COR-L47 (cell line): ENCODE data around the gene CEP41.
"Not testable (repeated sequence)": the region's sequence is repeated elsewhere in the genome, so short reads cannot be mapped to it uniquely, and the experiment has no call there.

ENCODE experiments used
- DNase-seq: peaks from one replicate; lab custom pipeline; 2025; lab: John Stamatoyannopoulos, UW

CEP41 gene

GRCh38 chr7:130461272-130461671 is 20.5 kb upstream of the CEP41 start:
- DNase-seq: no peak

- DNase-seq: no peak
Measured at GRCh38 chr7:130458257-130458656, 17.4 kb upstream of the CEP41 start.

- no peak for DNase-seq
Measured at GRCh38 chr7:130454959-130455358, 14.1 kb upstream of the CEP41 start.

GRCh38 chr7:130452951-130453350 is 12.1 kb upstream of the CEP41 start:
- no peak for DNase-seq

- DNase-seq: not testable (repeated sequence)
Measured at GRCh38 chr7:130451344-130451743, 10.5 kb upstream of the CEP41 start.

GRCh38 chr7:130446259-130446658 is 5.4 kb upstream of the CEP41 start:
- no peak for DNase-seq

- no peak for DNase-seq
Measured at GRCh38 chr7:130444751-130445407, 4.1 kb upstream of the CEP41 start.

GRCh38 chr7:130444234-130444633 is 3.4 kb upstream of the CEP41 start:
- no peak for DNase-seq

GRCh38 chr7:130442601-130443000 is 1.8 kb upstream of the CEP41 start:
- no peak for DNase-seq

- DNase-seq: peak; percentile 100
Measured at GRCh38 chr7:130441408-130441869, 623 bp upstream of the CEP41 start.

GRCh38 chr7:130436253-130436652 is 4.6 kb downstream of the CEP41 start:
- DNase-seq: no peak

GRCh38 chr7:130435311-130435854 is 5.4 kb downstream of the CEP41 start:
- no peak for DNase-seq

GRCh38 chr7:130433301-130433700 is 7.5 kb downstream of the CEP41 start:
- no peak for DNase-seq

GRCh38 chr7:130432886-130433285 is 7.9 kb downstream of the CEP41 start:
- DNase-seq: no peak

- DNase-seq: peak; percentile 28
Measured at GRCh38 chr7:130430841-130431666, 9.8 kb downstream of the CEP41 start.

- DNase-seq: no peak
Measured at GRCh38 chr7:130430115-130430514, 10.7 kb downstream of the CEP41 start.

- DNase-seq: no peak
Measured at GRCh38 chr7:130429019-130429418, 11.8 kb downstream of the CEP41 start.

GRCh38 chr7:130426564-130426963 is 14.3 kb downstream of the CEP41 start:
- no peak for DNase-seq

GRCh38 chr7:130425796-130426195 is 15.0 kb downstream of the CEP41 start:
- DNase-seq: no peak

- no peak for DNase-seq
Measured at GRCh38 chr7:130423501-130424037, 17.2 kb downstream of the CEP41 start.

GRCh38 chr7:130421684-130422083 is 19.1 kb downstream of the CEP41 start:
- peak; percentile 58 for DNase-seq

GRCh38 chr7:130420943-130421578 is 19.8 kb downstream of the CEP41 start:
- no peak for DNase-seq
